Smooth muscle cell (in vitro differentiated cells): ENCODE results near the gene MMP23B. TPM values are rescaled to one million over a fixed set of nuclear protein-coding genes. Genes with fewer than 3 reads are reported as not detected.
"Not testable (repeated sequence)": the region's sequence is repeated elsewhere in the genome, so short reads cannot be mapped to it uniquely, and the experiment has no call there.

Experiments
- DNase-seq: peaks from one replicate; lab custom pipeline; 2025; ENCODE audit not compliant: unreplicated experiment; lab: John Stamatoyannopoulos, UW
- H2AFZ ChIP-seq: fragments of 200-600 bp; sonication (generic); 2 replicates; pipeline ENCODE4 v1.6.0; 2016; ENCODE audit warnings: antibody characterized with exemption, low read depth, mild to moderate bottlenecking
- H3F3A ChIP-seq: fragments of 200-600 bp; sonication (generic); 2 replicates; pipeline ENCODE4 v1.6.0; 2017; ENCODE audit warnings: antibody characterized with exemption, low read depth
- H3K27ac ChIP-seq: fragments of 200-600 bp; sonication (generic); 2 replicates; pipeline ENCODE4 v1.5.1; 2016; ENCODE audit warnings: low read depth, mild to moderate bottlenecking
- H3K27me3 ChIP-seq: fragments of 200-600 bp; sonication (generic); 2 replicates; pipeline ENCODE4 v1.6.1; 2016; ENCODE audit warnings: low read depth, mild to moderate bottlenecking
- H3K36me3 ChIP-seq: fragments of 200-600 bp; sonication (generic); 2 replicates; pipeline ENCODE4 v1.5.1; 2016; ENCODE audit warnings: low read depth
- H3K4me1 ChIP-seq: fragments of 200-600 bp; sonication (generic); 2 replicates; pipeline ENCODE4 v1.5.1; 2016; ENCODE audit warnings: low read depth
- H3K4me2 ChIP-seq: fragments of 200-600 bp; sonication (generic); 2 replicates; pipeline ENCODE4 v1.6.0; 2016; ENCODE audit warnings: mild to moderate bottlenecking
- H3K4me3 ChIP-seq: fragments of 200-600 bp; sonication (generic); 2 replicates; pipeline ENCODE4 v1.5.1; 2016; ENCODE audit warnings: mild to moderate bottlenecking
- H3K79me2 ChIP-seq: fragments of 200-600 bp; sonication (generic); 2 replicates; pipeline ENCODE4 v1.6.0; 2016; ENCODE audit warnings: low read depth, mild to moderate bottlenecking
- H3K9ac ChIP-seq: fragments of 200-600 bp; sonication (generic); 2 replicates; pipeline ENCODE4 v1.6.0; 2016; ENCODE audit warnings: low read depth
- H3K9me3 ChIP-seq: fragments of 200-600 bp; sonication (generic); replicated peaks from 2 replicates; pipeline ENCODE4 v1.5.1; 2016; ENCODE audit warnings: low read depth
- H4K20me1 ChIP-seq: fragments of 200-600 bp; sonication (generic); 2 replicates; pipeline ENCODE4 v1.6.0; 2016; ENCODE audit warnings: low read depth
- WGBS: methylation state at CpG from one replicate; pipeline ENCODE4 v1.1.7; 2016; ENCODE audit warnings: low lambda C conversion rate; 5-methylcytosine and 5-hydroxymethylcytosine counted together
- polyA plus RNA-seq: library from polyadenylated mRNA; unstranded; fragments of >200 nt; fragmentation: Nextera tagmentation; extraction: Ambion mirVana; gene quantifications from 2 replicates; pipeline ENCODE4 v1.2.1, GENCODE V29; 2016
- total RNA-seq: library from RNA; depleted of rRNA; stranded (reverse); fragments of >200 nt; gene quantifications from 2 replicates; pipeline ENCODE4 v1.2.3, GENCODE V29; 2014

The MMP23B gene
- total and polyA plus RNA-seq, 2 experiments from 2014 or later: 81.7 to 218 TPM

- not testable (repeated sequence) for H3K79me2 ChIP-seq, DNase-seq, H3K4me1 ChIP-seq, H3K4me2 ChIP-seq, H3K27me3 ChIP-seq, H3K9ac ChIP-seq, H3K4me3 ChIP-seq, H4K20me1 ChIP-seq, H2AFZ ChIP-seq, H3K36me3 ChIP-seq, H3F3A ChIP-seq, H3K27ac ChIP-seq, H3K9me3 ChIP-seq
- WGBS: 96% methylated on average over 37 of the region's 37 CpGs
These were observed 4.9 kb downstream of the MMP23B start for GRCh38 chr1:1636621-1637478.

GRCh38 chr1:1637479-1637875, 5.5 kb downstream of the MMP23B start:
- not testable (repeated sequence) for H2AFZ ChIP-seq, H3K9me3 ChIP-seq, DNase-seq, H3K4me3 ChIP-seq, H3K36me3 ChIP-seq, H3K9ac ChIP-seq, H3K79me2 ChIP-seq, H3K4me1 ChIP-seq, H3K27ac ChIP-seq, H4K20me1 ChIP-seq, H3K4me2 ChIP-seq, H3K27me3 ChIP-seq, H3F3A ChIP-seq
- WGBS: over 99% methylated on average over 11 of the region's 14 CpGs

- H3K79me2 ChIP-seq, H3K9ac ChIP-seq, H3K36me3 ChIP-seq, H4K20me1 ChIP-seq, H3F3A ChIP-seq, H3K27me3 ChIP-seq, DNase-seq, H3K27ac ChIP-seq, H2AFZ ChIP-seq, H3K4me1 ChIP-seq, H3K4me2 ChIP-seq, H3K9me3 ChIP-seq, H3K4me3 ChIP-seq: not testable (repeated sequence)
- WGBS: 94% methylated on average over 10 of the region's 13 CpGs
These were observed 6.6 kb downstream of the MMP23B start for GRCh38 chr1:1638528-1638927.

- not testable (repeated sequence) for H3F3A ChIP-seq, H4K20me1 ChIP-seq, H3K36me3 ChIP-seq, DNase-seq, H3K27ac ChIP-seq, H3K9ac ChIP-seq, H2AFZ ChIP-seq, H3K4me3 ChIP-seq, H3K4me2 ChIP-seq, H3K79me2 ChIP-seq, H3K9me3 ChIP-seq, H3K4me1 ChIP-seq, H3K27me3 ChIP-seq
- WGBS: 96% methylated on average over 15 of the region's 16 CpGs
These were observed 7.4 kb downstream of the MMP23B start for GRCh38 chr1:1639368-1639767.

- not testable (repeated sequence) for H3K27ac ChIP-seq
- WGBS: 95% methylated on average over 14 of the region's 25 CpGs
These were observed 8.1 kb downstream of the MMP23B start for GRCh38 chr1:1640081-1640480.

GRCh38 chr1:1640711-1641461, 8.9 kb downstream of the MMP23B start:
- DNase-seq, H3K4me3 ChIP-seq, H4K20me1 ChIP-seq, H2AFZ ChIP-seq, H3K4me2 ChIP-seq, H3K79me2 ChIP-seq, H3K4me1 ChIP-seq, H3K27ac ChIP-seq, H3F3A ChIP-seq, H3K36me3 ChIP-seq, H3K9ac ChIP-seq, H3K27me3 ChIP-seq, H3K9me3 ChIP-seq: not testable (repeated sequence)
- 99% methylated on average over 28 of the region's 38 CpGs for WGBS

More at GRCh38 chr1:1640081-1640480, 8.1 kb downstream of the MMP23B start:
- not testable (repeated sequence) for H3K79me2 ChIP-seq, H3F3A ChIP-seq, H3K4me2 ChIP-seq, H3K27me3 ChIP-seq, H3K4me1 ChIP-seq, H3K9ac ChIP-seq, H4K20me1 ChIP-seq, DNase-seq, H2AFZ ChIP-seq, H3K9me3 ChIP-seq, H3K4me3 ChIP-seq, H3K36me3 ChIP-seq

- H3F3A ChIP-seq, H3K9ac ChIP-seq, H3K4me2 ChIP-seq, H3K27me3 ChIP-seq, H2AFZ ChIP-seq, H3K36me3 ChIP-seq, H3K27ac ChIP-seq, H3K9me3 ChIP-seq, H3K79me2 ChIP-seq, H3K4me3 ChIP-seq, H3K4me1 ChIP-seq, DNase-seq, H4K20me1 ChIP-seq: not testable (repeated sequence)
- WGBS: 91% methylated on average over 5 of the region's 5 CpGs
These were observed 14.4 kb downstream of the MMP23B start for GRCh38 chr1:1646326-1646725.

GRCh38 chr1:1647567-1648241, 15.7 kb downstream of the MMP23B start:
- H3K4me1 ChIP-seq, H3K36me3 ChIP-seq, H3K27ac ChIP-seq, H3K79me2 ChIP-seq, H3K9ac ChIP-seq, H4K20me1 ChIP-seq, DNase-seq, H3F3A ChIP-seq, H3K9me3 ChIP-seq, H3K27me3 ChIP-seq, H2AFZ ChIP-seq, H3K4me2 ChIP-seq, H3K4me3 ChIP-seq: not testable (repeated sequence)
- WGBS: 97% methylated on average over 17 of the region's 17 CpGs
